Brain microvascular endothelial cell (primary cell): ENCODE measurements around the gene TCF7L2.

Experiments
- DNase-seq: peaks from one replicate; pipeline ENCODE4 v3.0.0-alpha.2; 2020
- H3K27ac ChIP-seq: fragments of 250-450 bp; sonication (Bioruptor Pico); 2 replicates; pipeline ENCODE4 v1.5.1; 2020; ENCODE audit warnings: mild to moderate bottlenecking, moderate library complexity
- H3K27me3 ChIP-seq: fragments of 250-450 bp; sonication (Bioruptor Pico); replicated peaks from 2 replicates; pipeline ENCODE4 v1.5.1; 2020; ENCODE audit warnings: mild to moderate bottlenecking
- H3K36me3 ChIP-seq: fragments of 250-450 bp; sonication (Bioruptor Pico); replicated peaks from 2 replicates; pipeline ENCODE4 v1.5.1; 2020; ENCODE audit warnings: mild to moderate bottlenecking
- H3K4me3 ChIP-seq: 2 replicates; pipeline ENCODE4 v1.5.1; 2011; ENCODE audit warnings: low read depth, mild to moderate bottlenecking, control low read depth, low read length, moderate library complexity
- CTCF ChIP-seq: IDR thresholded peaks from 2 replicates; pipeline ENCODE4 v1.5.1; 2011; ENCODE audit warnings: low read depth, mild to moderate bottlenecking, moderate library complexity, low read length, control low read depth, inconsistent platforms; ENCODE audit errors: missing control alignments
- in situ Hi-C: cut with HindIII; loops from 2 replicates; pipeline ENCODE4 v1.10.0; 2017; ENCODE audit warnings: low sequenced_read_pairs, low pct_ligation_motif_present

The TCF7L2 gene

GRCh38 chr10:112970021-112970420, 20.0 kb downstream of the TCF7L2 start:
- in situ Hi-C loops: no loop called here
- no peak for DNase-seq

DNA sequence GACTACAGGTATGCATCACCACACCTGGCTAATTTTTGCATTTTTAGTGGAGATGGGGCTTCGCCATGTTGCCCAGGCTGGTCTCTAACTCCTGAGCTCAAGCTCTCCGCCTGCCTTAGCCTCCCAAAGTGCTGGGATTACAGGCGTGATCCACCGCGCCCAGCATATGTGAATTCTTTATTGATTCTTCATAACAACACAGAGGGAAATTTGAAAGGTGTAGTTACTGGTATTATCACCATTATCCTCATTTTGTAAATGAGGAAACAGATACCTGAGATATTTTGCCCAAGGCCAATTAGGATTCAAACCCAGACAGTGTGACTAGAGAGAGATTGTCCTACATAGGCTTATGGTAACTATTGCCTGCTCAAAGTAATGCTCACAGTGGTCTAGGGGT, 22.6 kb downstream of the TCF7L2 start:
- DNase-seq: no peak
- Histone ChIP-seq H3K36me3 (peaks cover 3% of the 10 kb centered on the region), H3K27me3 (no peaks in the 10 kb centered on the region), H3K4me3 (no peak overlapping the region), H3K27ac (no peak overlapping the region)
- no peak for TF ChIP-seq CTCF
- in situ Hi-C loops: no loop called here

More at GRCh38 chr10:112970021-112970420, 20.0 kb downstream of the TCF7L2 start:
- H3K36me3 ChIP-seq: peaks cover 3% of the 10 kb centered on the region
- no peaks in the 10 kb centered on the region for H3K27me3 ChIP-seq
- TF ChIP-seq CTCF: no peak
- no peak overlapping the region for H3K27ac ChIP-seq
- no peak overlapping the region for H3K4me3 ChIP-seq

- Histone ChIP-seq H3K27ac (no peak overlapping the region), H3K36me3 (peaks cover 3% of the 10 kb centered on the region), H3K4me3 (no peak overlapping the region), H3K27me3 (no peaks in the 10 kb centered on the region)
- no peak for DNase-seq
- in situ Hi-C loops: no loop called here
- TF ChIP-seq CTCF: no peak
Measured at GRCh38 chr10:112973046-112973445, 23.0 kb downstream of the TCF7L2 start.

- no peaks in the 10 kb centered on the region for H3K27me3 ChIP-seq
- no peak for DNase-seq
- no peak overlapping the region for H3K4me3 ChIP-seq
- H3K36me3 ChIP-seq: peaks cover 3% of the 10 kb centered on the region
- in situ Hi-C loops: no loop called here
- no peak for TF ChIP-seq CTCF
- no peak overlapping the region for H3K27ac ChIP-seq
Measured at GRCh38 chr10:112973805-112974204, 23.8 kb downstream of the TCF7L2 start.

DNA sequence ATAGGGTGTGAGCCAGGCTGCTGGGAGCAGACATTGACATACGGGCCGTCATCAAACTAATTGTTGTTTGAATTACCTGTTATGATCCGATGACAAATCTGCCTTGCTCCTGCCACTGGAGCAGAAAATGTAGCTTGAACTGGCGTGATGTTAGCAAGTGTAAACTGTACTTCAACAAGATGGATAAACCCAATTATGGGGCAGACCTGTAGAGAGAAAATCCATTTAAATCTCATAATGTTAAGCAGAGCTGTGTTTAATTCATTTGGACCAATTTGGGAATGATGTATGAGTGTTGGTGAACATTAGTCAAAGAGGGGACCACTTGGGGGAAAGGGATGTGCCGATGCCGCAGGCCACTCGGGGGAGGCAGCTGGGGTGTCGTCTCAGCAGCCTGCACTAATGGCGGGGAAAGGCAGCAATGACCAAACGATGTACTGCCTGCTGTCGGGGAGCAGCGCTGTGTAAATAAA, 27.4 kb downstream of the TCF7L2 start:
- in situ Hi-C loops: no loop called here
- no peak for DNase-seq
- Histone ChIP-seq H3K27ac (no peak overlapping the region), H3K36me3 (no peaks in the 10 kb centered on the region), H3K4me3 (no peak overlapping the region), H3K27me3 (no peaks in the 10 kb centered on the region)
- TF ChIP-seq CTCF: no peak

DNA sequence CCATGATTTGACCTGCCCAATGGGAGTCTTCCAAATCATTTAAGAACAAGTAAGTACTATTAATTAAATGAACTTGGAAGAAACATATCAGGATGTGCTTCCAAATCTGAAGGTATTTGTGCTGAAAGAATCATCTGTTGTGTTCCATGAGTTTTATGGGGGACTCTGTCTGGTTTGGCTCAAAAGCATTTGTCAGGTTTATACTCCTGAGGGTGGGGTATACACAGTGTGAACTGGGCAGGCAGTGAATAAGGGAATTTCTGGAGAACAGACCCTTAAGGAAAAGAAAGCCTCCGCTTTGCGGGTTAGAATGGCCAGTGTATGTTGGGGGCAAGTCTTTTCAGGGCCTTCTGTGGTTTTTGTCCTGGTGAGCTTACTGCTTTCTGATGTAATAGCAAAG, 29.9 kb downstream of the TCF7L2 start:
- DNase-seq: no peak
- no peak overlapping the region for H3K4me3 ChIP-seq

More for the DNA sequence above, 29.9 kb downstream of the TCF7L2 start:
- no peak for TF ChIP-seq CTCF
- H3K27me3 ChIP-seq: no peaks in the 10 kb centered on the region
- no peaks in the 10 kb centered on the region for H3K36me3 ChIP-seq
- H3K27ac ChIP-seq: no peak overlapping the region
- in situ Hi-C loops: no loop called here
